NOMO-1 treated with DMSO at 0.1 percent for 48 hours (cell line): ENCODE data around the gene SSX2IP.
"Not testable (repeated sequence)": the region's sequence is repeated elsewhere in the genome, so short reads cannot be mapped to it uniquely, and the experiment has no call there.

Source experiments
- DNase-seq: peaks from one replicate; lab custom pipeline; 2025; ENCODE audit not compliant: unreplicated experiment; lab: John Stamatoyannopoulos, UW

Gene SSX2IP

DNA sequence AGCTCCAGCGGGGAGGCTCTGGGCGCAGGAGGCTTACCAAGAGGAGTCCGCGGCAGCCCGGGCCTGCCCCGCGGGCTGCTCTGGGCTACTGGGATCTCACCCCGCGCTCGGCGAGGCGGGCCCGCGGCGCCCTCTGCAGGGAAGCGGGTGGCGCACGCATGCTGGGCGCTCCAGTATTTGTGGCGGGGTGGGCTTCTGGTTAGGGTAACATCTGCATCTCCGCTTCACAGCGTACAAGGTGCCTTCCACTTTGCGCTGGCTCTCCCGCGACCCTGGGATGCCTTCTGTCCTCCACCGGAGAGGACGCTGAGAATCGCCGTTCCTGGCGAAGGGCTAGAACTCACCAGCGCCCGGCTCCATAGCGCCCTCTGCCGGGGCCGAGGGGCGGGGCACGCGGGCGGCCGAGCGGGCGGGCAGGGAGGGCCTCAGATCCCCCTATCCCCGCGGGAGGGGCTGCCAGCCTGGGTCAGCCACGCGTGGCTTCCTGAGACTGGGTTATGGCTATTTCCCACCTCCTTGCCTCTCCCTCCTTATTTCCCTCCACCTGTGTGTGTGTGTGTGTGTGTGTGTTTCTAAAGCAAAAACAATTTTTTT is 69.4 kb downstream of the SSX2IP start:
- DNase-seq: peak; percentile 78

GRCh38 chr1:84619383-84620102 is 70.7 kb downstream of the SSX2IP start:
- DNase-seq: peak; percentile 82

DNA sequence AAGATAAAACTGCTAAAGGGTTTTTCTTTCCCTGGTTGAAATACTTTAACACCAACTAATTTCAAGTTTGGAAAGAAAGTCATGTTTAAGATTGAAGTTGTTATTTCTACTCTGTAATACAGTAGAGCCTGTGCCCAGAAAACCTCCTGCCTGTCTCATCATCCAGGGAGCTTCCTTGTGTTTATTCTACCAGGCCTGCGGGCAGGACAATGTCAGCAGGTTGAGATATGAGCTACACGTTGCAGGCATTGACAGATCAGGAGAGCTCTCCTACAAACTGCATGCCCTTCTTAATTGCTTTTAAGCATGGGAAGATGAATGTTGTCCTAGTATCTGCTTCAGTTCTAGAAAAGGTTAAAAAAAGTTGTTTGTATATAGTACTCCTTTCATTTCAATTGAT is 72.9 kb downstream of the SSX2IP start:
- no peak for DNase-seq

DNA sequence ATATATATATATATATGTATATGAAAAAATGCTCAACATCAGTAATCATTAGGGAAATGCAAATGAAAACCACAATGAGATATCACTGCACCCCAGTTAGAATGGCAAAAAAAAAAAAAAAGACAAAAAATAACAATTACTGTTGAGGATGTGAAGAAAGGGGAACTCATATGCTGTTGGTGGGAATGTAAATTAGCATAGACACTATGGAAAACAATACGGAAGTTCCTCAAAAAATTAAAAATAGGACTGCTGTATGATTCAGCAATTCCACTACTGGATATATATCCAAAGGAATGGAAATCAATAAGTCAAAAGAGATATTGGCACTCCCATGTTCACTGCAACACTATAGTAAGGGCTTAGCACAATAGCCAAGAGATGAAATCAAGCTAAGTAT is 74.5 kb downstream of the SSX2IP start:
- DNase-seq: peak; percentile 5

DNA sequence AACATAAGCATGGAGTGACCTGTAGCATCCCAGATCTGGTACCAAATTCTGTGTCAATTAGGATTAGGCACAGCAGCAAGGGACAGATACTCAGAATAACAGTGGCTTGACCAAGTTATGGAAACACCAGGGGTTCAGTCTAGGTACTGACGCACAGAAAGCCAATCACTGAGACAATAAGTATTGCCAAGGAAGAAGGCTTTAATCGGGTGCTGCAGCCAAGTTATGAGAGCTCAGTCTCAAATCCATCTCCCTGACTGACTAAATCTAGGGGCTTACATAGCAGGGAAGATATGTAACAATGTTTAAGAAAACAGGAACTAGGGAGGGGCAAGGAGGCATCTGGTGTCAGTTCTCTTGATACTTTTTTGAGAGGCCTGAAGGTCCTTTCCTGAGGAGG is 76.4 kb downstream of the SSX2IP start:
- no peak for DNase-seq

DNA sequence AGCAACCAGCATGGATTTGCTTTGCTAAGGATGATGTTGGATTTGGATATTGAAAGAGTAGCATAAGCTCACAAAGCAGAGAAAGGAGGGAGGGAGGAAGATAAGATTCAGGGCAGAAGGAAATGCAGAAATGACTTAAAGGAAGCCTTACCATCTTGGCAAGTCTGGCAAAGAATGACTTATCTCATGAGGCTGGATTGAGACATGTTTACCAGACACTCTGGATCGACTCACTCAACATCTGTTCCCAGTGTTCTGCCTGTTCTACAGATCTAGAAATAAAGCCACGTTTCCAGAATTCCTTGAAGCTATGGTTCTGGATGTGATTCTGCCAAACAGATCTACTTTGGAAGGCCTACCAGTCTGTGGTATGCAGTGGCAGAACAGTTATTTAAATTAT is 77.2 kb downstream of the SSX2IP start:
- no peak for DNase-seq

DNA sequence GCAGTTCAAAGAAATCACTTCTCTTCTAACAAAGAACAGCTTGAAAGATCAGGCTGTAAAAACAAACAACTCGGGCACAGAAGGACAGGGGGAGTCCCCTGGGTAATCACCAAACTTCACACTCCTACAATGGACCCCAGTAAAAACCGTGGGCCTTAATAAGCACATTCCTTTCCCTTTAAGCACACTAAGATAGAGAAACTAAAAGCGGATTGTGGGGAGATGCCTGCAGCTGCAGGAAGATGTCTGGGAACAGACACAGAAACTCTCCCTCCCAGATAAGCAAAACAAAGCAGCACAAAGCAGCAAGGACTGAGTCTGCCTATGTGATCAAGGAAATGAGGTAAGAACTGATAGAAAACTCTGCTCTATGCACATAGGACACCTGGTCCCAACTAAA is 78.5 kb downstream of the SSX2IP start:
- no peak for DNase-seq

- no peak for DNase-seq
These were observed 79.2 kb downstream of the SSX2IP start for GRCh38 chr1:84611091-84611490.

- no peak for DNase-seq
These were observed 83.3 kb downstream of the SSX2IP start for GRCh38 chr1:84606977-84607376.

DNA sequence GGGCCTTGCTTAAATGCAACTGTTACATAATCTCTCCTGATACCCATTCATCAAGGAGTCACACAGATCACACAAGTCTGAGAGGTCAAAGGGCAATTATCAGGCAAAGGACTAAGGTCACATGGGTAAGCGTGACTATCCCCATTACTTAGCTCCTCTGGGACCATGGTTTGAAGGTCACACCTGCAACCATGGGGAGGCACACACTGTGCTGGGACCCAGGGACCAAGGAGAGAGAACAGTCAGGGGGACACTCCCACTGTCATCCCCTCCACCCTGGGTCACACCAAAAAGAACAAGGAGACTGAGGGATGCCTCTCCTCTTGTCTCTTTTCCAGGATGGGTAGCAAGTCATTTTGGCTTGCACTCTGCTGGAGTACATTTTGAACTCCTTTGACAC is 85.1 kb downstream of the SSX2IP start:
- DNase-seq: no peak

DNA sequence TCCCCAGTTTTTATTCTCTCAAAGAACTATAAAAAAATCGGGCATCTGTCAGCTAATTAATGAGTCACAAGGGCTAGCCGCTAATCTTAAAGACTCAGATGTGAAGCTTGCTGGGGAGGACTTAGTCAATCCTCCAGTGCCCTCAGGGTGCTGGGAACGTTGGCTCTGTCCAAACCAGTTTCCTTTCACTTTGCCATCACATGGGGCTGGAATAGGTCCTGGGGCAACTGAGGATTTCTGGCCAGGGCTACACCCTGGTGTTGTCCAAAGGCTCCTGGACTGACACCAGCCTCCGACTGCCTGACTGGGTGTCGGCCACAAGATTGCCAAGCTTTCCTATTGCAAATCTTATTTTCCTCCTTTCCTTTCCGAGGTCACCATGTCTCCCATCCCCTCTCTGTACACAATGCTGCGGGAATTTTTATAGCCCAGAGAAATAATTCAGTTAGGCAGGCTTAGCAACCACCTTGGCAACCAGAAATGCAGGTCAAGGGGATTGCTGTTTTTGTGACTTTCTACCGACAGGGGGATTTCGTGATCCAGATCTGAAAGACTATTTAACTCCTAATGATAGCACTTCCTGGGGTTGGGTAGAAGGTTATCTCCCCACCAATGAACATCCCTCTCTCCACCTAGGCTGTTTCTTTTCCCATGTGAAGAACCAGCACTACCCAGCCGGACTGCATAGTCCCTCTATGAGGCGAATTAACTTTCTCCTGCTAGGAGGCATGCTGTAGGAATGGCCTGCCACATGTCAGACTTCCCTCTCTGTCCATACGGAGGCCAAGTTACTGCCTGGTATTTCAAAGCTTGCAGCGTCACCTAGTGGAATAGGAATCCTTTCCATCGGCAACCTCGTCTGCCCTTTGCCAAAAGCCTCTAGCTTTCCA is 86.1 kb downstream of the SSX2IP start:
- no peak for DNase-seq

DNA sequence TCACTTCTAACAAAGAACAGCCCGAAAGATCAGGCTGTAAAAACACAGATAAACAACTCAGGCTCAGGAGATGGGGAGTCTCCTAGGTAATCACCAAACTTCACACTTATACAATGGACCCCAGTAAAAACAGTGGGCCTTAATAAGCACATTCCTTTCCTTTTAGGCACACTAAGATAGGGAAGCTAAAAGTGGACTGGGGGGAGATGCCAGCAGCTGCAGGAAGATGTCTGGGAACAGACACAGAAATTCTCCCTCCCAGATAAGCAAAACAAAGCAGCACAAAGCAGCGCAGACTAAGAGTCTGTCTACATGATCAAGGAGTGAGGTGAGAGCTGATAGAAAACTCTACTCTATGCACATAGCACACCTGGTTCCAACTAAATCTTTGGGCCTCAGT is 87.0 kb downstream of the SSX2IP start:
- no peak for DNase-seq

GRCh38 chr1:84600796-84601195 is 89.5 kb downstream of the SSX2IP start:
- DNase-seq: no peak

GRCh38 chr1:84598846-84599741 is 91.2 kb downstream of the SSX2IP start:
- no peak for DNase-seq

DNA sequence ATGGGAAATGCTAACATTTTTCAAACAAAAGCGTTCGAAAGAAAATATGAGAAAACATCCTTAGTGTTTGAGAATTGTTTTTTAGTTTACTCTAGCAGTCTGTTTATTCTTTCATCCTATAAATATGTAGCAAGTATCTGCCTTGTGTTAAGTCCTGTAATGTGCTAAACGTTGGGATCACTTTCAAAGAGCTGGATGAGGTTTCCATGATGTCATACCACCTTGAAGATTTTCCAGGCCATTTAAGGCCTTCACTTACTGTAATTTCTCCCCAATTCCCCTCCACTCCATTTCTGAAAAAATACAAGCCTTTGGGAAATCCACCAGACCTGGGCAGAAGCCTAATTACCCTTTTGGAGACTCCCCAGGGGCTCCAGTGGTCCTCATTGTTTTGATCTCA is 91.8 kb downstream of the SSX2IP start:
- DNase-seq: no peak

DNA sequence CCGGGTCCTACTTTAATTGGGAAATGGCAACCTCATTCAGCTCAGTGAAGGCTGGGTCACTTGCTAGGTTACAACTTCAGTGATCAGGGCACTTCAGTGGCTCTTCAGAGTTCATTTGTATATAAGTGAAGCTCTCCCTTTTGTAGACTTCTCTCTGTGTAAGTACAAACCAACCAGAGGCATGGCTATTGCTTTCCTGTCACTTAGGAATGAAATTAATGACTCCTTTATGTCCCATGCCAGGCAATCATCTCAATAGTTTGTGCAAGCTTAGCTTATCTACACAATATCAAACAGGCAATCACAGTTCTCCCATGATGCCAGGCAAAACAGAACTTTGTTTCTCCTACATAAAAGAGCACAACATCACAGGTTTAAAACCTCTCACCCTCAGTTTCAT is 93.2 kb downstream of the SSX2IP start:
- DNase-seq: no peak

- not testable (repeated sequence) for DNase-seq
These were observed 95.3 kb downstream of the SSX2IP start for GRCh38 chr1:84594959-84595358.
